Lower leg skin (tissue), 3 donors: Measurements from ENCODE around the gene GPX4.

Source experiments
- CTCF ChIP-seq, 3 donors: fragments of 450-650 bp; IDR thresholded peaks; one replicate each; pipeline ENCODE4 v1.5.1; 2016; ENCODE audit warnings: antibody characterized with exemption in 3 of 3, mild to moderate bottlenecking in 3 of 3, moderate library complexity in 2 of 3
- POLR2A ChIP-seq, 2 donors: fragments of 450-650 bp; IDR thresholded peaks; one replicate each; pipeline ENCODE4 v1.6.1; 2016 to 2017; ENCODE audit warnings: antibody characterized with exemption in 2 of 2, mild to moderate bottlenecking in 1 of 2, moderate library complexity in 1 of 2

GRCh38 chr19:1080360-1081161 lies 23.2 kb upstream of the GPX4 start:
- TF ChIP-seq POLR2A (IDR thresholded peaks at IDR 0.05) (no peak), CTCF (IDR thresholded peaks at IDR 0.05) (no peak)
